Measurements from ENCODE around the gene CLPSL2.

GRCh38 chr6:35786272-35786671 lies 9.9 kb downstream of the CLPSL2 start:
- TF ChIP-seq CTCF (IDR thresholded peaks at IDR 0.05) (no peak), POLR2AphosphoS5 (IDR thresholded peaks at IDR 0.05) (no peak), POLR2A (IDR thresholded peaks at IDR 0.05) (no peak)

Data from prostate gland (tissue), 2 donors.